H9 (cell line): ENCODE measurements around the gene PLCL1. TPM values are rescaled to one million over a fixed set of nuclear protein-coding genes. Genes with fewer than 3 reads are reported as not detected.

Experiments used
- DNase-seq: peaks from one replicate; pipeline ENCODE4 v3.0.0-alpha.2; 2017
- H2AFZ ChIP-seq: one replicate; pipeline ENCODE4 v1.6.1; 2013; ENCODE audit warnings: mild to moderate bottlenecking, low read length, control low read depth, moderate library complexity
- H2AK5ac ChIP-seq: 2 replicates; pipeline ENCODE4 v1.6.1; 2013; ENCODE audit warnings: low read length, control low read depth, mixed read lengths; ENCODE audit not compliant: insufficient read length
- H2BK120ac ChIP-seq: one replicate; pipeline ENCODE4 v1.6.1; 2013; ENCODE audit warnings: low read depth, mild to moderate bottlenecking, low read length, control low read depth, inconsistent platforms; ENCODE audit not compliant: poor library complexity, severe bottlenecking
- H2BK12ac ChIP-seq: 2 replicates; pipeline ENCODE4 v1.6.1; 2013; ENCODE audit warnings: low read length, control low read depth, mixed read lengths, low read depth; ENCODE audit not compliant: insufficient read length
- H2BK15ac ChIP-seq: 2 replicates; pipeline ENCODE4 v1.6.1; 2013; ENCODE audit warnings: low read depth, low read length, control low read depth
- H2BK20ac ChIP-seq: one replicate; pipeline ENCODE4 v1.6.1; 2013; ENCODE audit warnings: low read depth, mild to moderate bottlenecking, low read length, control low read depth, inconsistent platforms; ENCODE audit not compliant: poor library complexity, severe bottlenecking
- H2BK5ac ChIP-seq: 2 replicates; pipeline ENCODE4 v1.6.1; 2013; ENCODE audit warnings: low read length, control low read depth, mixed read lengths; ENCODE audit not compliant: insufficient read length
- H3K14ac ChIP-seq: 2 replicates; pipeline ENCODE4 v1.6.1; 2013; ENCODE audit warnings: low read length, control low read depth; ENCODE audit not compliant: insufficient read depth
- H3K18ac ChIP-seq: 2 replicates; pipeline ENCODE4 v1.6.1; 2013; ENCODE audit warnings: low read depth, mild to moderate bottlenecking, mixed read lengths, low read length, control low read depth; ENCODE audit not compliant: insufficient read length
- H3K23ac ChIP-seq: 2 replicates; pipeline ENCODE4 v1.6.1; 2013; ENCODE audit warnings: low read length, control low read depth, mixed read lengths, low read depth; ENCODE audit not compliant: insufficient read length
- H3K23me2 ChIP-seq: 2 replicates; pipeline ENCODE4 v1.6.1; 2013; ENCODE audit warnings: low read depth, mild to moderate bottlenecking, mixed read lengths, low read length, control low read depth; ENCODE audit not compliant: insufficient read length, poor library complexity, severe bottlenecking
- H3K27ac ChIP-seq: 2 replicates; pipeline ENCODE4 v1.5.1; 2013; ENCODE audit warnings: low read length, control low read depth, mixed read lengths, low read depth; ENCODE audit not compliant: insufficient read length
- H3K27me3 ChIP-seq: 2 replicates; pipeline ENCODE4 v1.6.1; 2013; ENCODE audit warnings: low read length, control low read depth, inconsistent platforms; ENCODE audit not compliant: insufficient read depth
- H3K4ac ChIP-seq: 2 replicates; pipeline ENCODE4 v1.6.1; 2013; ENCODE audit warnings: low read depth, mild to moderate bottlenecking, control low read depth, inconsistent platforms, low read length, moderate library complexity
- H3K4me1 ChIP-seq: 2 replicates; pipeline ENCODE4 v1.6.1; 2013; ENCODE audit warnings: low read length, control low read depth, inconsistent platforms; ENCODE audit not compliant: insufficient read depth
- H3K4me2 ChIP-seq: 2 replicates; pipeline ENCODE4 v1.6.1; 2013; ENCODE audit warnings: low read length, control low read depth, mixed read lengths; ENCODE audit not compliant: insufficient read length, insufficient read depth
- H3K56ac ChIP-seq: 2 replicates; pipeline ENCODE4 v1.6.1; 2013; ENCODE audit warnings: low read depth, mild to moderate bottlenecking, mixed read lengths, low read length, control low read depth; ENCODE audit not compliant: insufficient read length
- H3K79me1 ChIP-seq: 2 replicates; pipeline ENCODE4 v1.6.1; 2013; ENCODE audit warnings: low read depth, mild to moderate bottlenecking, moderate library complexity, low read length, control low read depth, inconsistent platforms; ENCODE audit not compliant: insufficient read depth, poor library complexity, severe bottlenecking
- H3K79me2 ChIP-seq: 2 replicates; pipeline ENCODE4 v1.6.1; 2013; ENCODE audit warnings: low read length, control low read depth, inconsistent platforms; ENCODE audit not compliant: insufficient read depth
- H3K9ac ChIP-seq: 2 replicates; pipeline ENCODE4 v1.6.1; 2013; ENCODE audit warnings: low read length, control low read depth, mixed read lengths; ENCODE audit not compliant: insufficient read length; ENCODE audit errors: extremely low read depth
- H3K9me3 ChIP-seq: one replicate; pipeline ENCODE4 v1.6.1; 2013; ENCODE audit warnings: low read depth, low read length, inconsistent platforms; ENCODE audit not compliant: control insufficient read depth
- H3T11ph ChIP-seq: one replicate; pipeline ENCODE4 v1.6.1; 2013; ENCODE audit warnings: mild to moderate bottlenecking, low read length, control low read depth, inconsistent platforms
- H4K20me1 ChIP-seq: one replicate; pipeline ENCODE4 v1.6.1; 2013; ENCODE audit not compliant: control insufficient read depth, insufficient read length, insufficient read depth
- H4K5ac ChIP-seq: 2 replicates; pipeline ENCODE4 v1.6.1; 2013; ENCODE audit warnings: low read depth, mild to moderate bottlenecking, mixed read lengths, low read length, control low read depth; ENCODE audit not compliant: insufficient read length
- H4K8ac ChIP-seq: replicated peaks from 2 replicates; pipeline ENCODE4 v1.6.1; 2013; ENCODE audit warnings: low read length, control low read depth, mixed read lengths, low read depth; ENCODE audit not compliant: insufficient read length
- H4K91ac ChIP-seq: 2 replicates; pipeline ENCODE4 v1.6.1; 2013; ENCODE audit warnings: low read depth, mild to moderate bottlenecking, moderate library complexity, mixed read lengths, low read length, control low read depth; ENCODE audit not compliant: insufficient read length
- H3K27ac Mint-ChIP-seq, 3 experiments: 2 replicates in 2 of 3; 3 replicates in 1 of 3; pipeline ENCODE4 v1.8.0; 2020 to 2021; ENCODE audit warnings: mixed read lengths in 3 of 3, mild to moderate bottlenecking in 1 of 3, moderate library complexity in 1 of 3
- H3K27me3 Mint-ChIP-seq: 2 replicates; pipeline ENCODE4 v1.8.0; 2021; ENCODE audit warnings: low read depth, mild to moderate bottlenecking, moderate library complexity, mixed read lengths
- H3K36me3 Mint-ChIP-seq, 3 experiments: 2 replicates in 2 of 3; 3 replicates in 1 of 3; pipeline ENCODE4 v1.8.0; 2020 to 2021; ENCODE audit warnings: low read depth in 3 of 3, mixed read lengths in 3 of 3; ENCODE audit not compliant: insufficient read depth in 1 of 3
- H3K4me1 Mint-ChIP-seq, 2 experiments: 2 replicates each; pipeline ENCODE4 v1.8.0; 2020; ENCODE audit warnings: mixed read lengths in 2 of 2
- H3K4me3 Mint-ChIP-seq, 2 experiments: 2 replicates in 1 of 2; 3 replicates in 1 of 2; pipeline ENCODE4 v1.8.0; 2020 to 2021; ENCODE audit warnings: mild to moderate bottlenecking in 2 of 2, mixed read lengths in 2 of 2, moderate library complexity in 1 of 2
- H3K9me3 Mint-ChIP-seq, 2 experiments: 2 replicates in 1 of 2; 3 replicates in 1 of 2; pipeline ENCODE4 v1.8.0; 2020; ENCODE audit warnings: mild to moderate bottlenecking in 2 of 2, mixed read lengths in 2 of 2, moderate library complexity in 1 of 2
- WGBS: extraction: QIAGEN DNeasy Blood & Tissue Kit; methylation state at CpG from one replicate; pipeline ENCODE4 v1.1.7; 2013; ENCODE audit warnings: missing lambda C conversion rate, low lambda C conversion rate, mixed read lengths; ENCODE audit not compliant: insufficient read length; ENCODE audit errors: extremely low coverage; 5-methylcytosine and 5-hydroxymethylcytosine counted together
- total RNA-seq: library from RNA; stranded (reverse); gene quantifications from 2 replicates; pipeline ENCODE4 v1.2.1, GENCODE V29; 2021
- TF ChIP-seq, protein P1 (sequence below): fragments of 200-600 bp; sonication (generic); conservative IDR thresholded peaks from 3 replicates; pipeline ENCODE4 v1.8.0; 2021; ENCODE audit warnings: antibody characterized with exemption, mild to moderate bottlenecking

The PLCL1 gene
- total RNA-seq, 1 experiment from 2014 or later = 0.04 TPM

DNA sequence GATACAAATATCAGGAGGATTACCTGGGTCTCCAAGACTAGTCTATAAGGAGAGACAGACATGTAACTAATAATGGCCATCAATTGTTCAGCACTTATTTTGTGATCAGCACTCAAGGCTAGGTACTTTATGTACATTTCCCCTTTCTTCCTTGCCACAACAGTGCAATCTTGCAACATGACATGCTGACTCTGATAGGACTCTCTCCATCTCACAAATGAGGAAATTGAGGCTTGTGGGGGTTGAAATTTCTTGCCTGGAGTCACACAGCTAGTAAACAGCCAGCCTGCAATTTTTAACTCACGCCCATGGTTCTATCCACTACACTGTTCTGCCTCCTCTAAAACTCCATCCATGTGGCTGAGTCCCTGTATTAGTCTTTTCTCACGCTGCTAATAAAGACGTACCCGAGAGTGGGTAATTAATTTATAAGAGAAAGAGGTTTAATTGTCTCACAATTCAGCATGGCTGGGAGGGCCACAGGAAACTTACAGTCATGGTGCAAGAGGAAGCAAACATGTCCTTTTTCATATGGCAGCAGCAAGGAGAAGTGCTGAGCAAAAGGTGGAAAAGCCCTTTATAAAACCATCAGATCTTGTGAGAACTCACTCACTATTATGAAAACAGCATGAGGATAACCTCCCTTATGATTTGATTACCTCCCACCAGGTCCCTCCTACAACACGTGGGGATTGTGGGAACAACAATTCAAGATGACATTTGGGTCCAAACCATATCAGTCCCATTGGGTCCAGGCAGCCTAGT, 302.4 kb downstream of the PLCL1 start:
- DNase-seq = no peak
- Histone ChIP-seq H4K8ac (no peak overlapping the region), H3K27ac (no peak overlapping the region), H3K23ac (no peak overlapping the region), H2BK5ac (no peak overlapping the region), H3K4me1 (no peaks in the 10 kb centered on the region), H3K23me2 (no peaks in the 10 kb centered on the region), H3K14ac (no peak overlapping the region), H4K20me1 (no peaks in the 10 kb centered on the region), H2BK15ac (no peak overlapping the region), H2AK5ac (no peak overlapping the region), H4K5ac (no peak overlapping the region), H3K9ac (no peak overlapping the region), H3K9me3 (no peaks in the 10 kb centered on the region), H3K18ac (no peak overlapping the region), H3K27me3 (no peaks in the 10 kb centered on the region), H2BK20ac (no peak overlapping the region), H3K4ac (no peak overlapping the region), H3K4me2 (no peak overlapping the region), H4K91ac (no peak overlapping the region), H2BK12ac (no peak overlapping the region), H3K56ac (no peak overlapping the region), H3K79me2 (no peaks in the 10 kb centered on the region), H2BK120ac (no peak overlapping the region), H2AFZ (no peak overlapping the region), H3T11ph (no peak overlapping the region), H3K79me1 (no peaks in the 10 kb centered on the region)
- TF ChIP-seq, protein P1, sequence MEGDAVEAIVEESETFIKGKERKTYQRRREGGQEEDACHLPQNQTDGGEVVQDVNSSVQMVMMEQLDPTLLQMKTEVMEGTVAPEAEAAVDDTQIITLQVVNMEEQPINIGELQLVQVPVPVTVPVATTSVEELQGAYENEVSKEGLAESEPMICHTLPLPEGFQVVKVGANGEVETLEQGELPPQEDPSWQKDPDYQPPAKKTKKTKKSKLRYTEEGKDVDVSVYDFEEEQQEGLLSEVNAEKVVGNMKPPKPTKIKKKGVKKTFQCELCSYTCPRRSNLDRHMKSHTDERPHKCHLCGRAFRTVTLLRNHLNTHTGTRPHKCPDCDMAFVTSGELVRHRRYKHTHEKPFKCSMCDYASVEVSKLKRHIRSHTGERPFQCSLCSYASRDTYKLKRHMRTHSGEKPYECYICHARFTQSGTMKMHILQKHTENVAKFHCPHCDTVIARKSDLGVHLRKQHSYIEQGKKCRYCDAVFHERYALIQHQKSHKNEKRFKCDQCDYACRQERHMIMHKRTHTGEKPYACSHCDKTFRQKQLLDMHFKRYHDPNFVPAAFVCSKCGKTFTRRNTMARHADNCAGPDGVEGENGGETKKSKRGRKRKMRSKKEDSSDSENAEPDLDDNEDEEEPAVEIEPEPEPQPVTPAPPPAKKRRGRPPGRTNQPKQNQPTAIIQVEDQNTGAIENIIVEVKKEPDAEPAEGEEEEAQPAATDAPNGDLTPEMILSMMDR = no peak
- Mint-ChIP-seq H3K9me3 (0 out of 5 replicates have a peak, but pooled peaks cover 0 to 3% of the 10 kb centered on the region in 2 experiments), H3K27ac (no peak overlapping the region), H3K27me3 (no peaks in the 10 kb centered on the region), H3K36me3 (no peaks in the 10 kb centered on the region), H3K4me1 (no peaks in the 10 kb centered on the region), H3K4me3 (no peak overlapping the region)
- WGBS = no CpG with 5 or more reads among the region's 5 CpGs
